HuH-7.5 (cell line): ENCODE results near the gene XYLT1.
"Not testable (repeated sequence)": the region's sequence is repeated elsewhere in the genome, so short reads cannot be mapped to it uniquely, and the experiment has no call there.

Source experiments
- DNase-seq: peaks from one replicate; pipeline ENCODE4 v3.0.0; 2011; ENCODE audit warnings: low spot score

The XYLT1 gene

GRCh38 chr16:17335406-17335805 lies 135.4 kb downstream of the XYLT1 start:
- DNase-seq: not testable (repeated sequence)

- DNase-seq: no peak
These were observed 136.7 kb downstream of the XYLT1 start for GRCh38 chr16:17334096-17334495.

- DNase-seq: no peak
These were observed 137.5 kb downstream of the XYLT1 start for GRCh38 chr16:17333229-17333628.

GRCh38 chr16:17331991-17332390 lies 138.8 kb downstream of the XYLT1 start:
- no peak for DNase-seq

GRCh38 chr16:17331071-17331607 lies 139.6 kb downstream of the XYLT1 start:
- DNase-seq: no peak

GRCh38 chr16:17330044-17330443 lies 140.7 kb downstream of the XYLT1 start:
- no peak for DNase-seq

- DNase-seq: no peak
These were observed 141.4 kb downstream of the XYLT1 start for GRCh38 chr16:17329391-17329790.

GRCh38 chr16:17328932-17329331 lies 141.8 kb downstream of the XYLT1 start:
- DNase-seq: no peak

- no peak for DNase-seq
These were observed 143.0 kb downstream of the XYLT1 start for GRCh38 chr16:17327664-17328335.

GRCh38 chr16:17325476-17326143 lies 145.2 kb downstream of the XYLT1 start:
- no peak for DNase-seq

- no peak for DNase-seq
These were observed 146.3 kb downstream of the XYLT1 start for GRCh38 chr16:17324451-17324850.

- no peak for DNase-seq
These were observed 147.6 kb downstream of the XYLT1 start for GRCh38 chr16:17323171-17323570.

- no peak for DNase-seq
These were observed 148.9 kb downstream of the XYLT1 start for GRCh38 chr16:17321824-17322223.

GRCh38 chr16:17320009-17320408 lies 150.8 kb downstream of the XYLT1 start:
- DNase-seq: no peak

GRCh38 chr16:17318238-17318637 lies 152.5 kb downstream of the XYLT1 start:
- DNase-seq: no peak

GRCh38 chr16:17316005-17316404 lies 154.8 kb downstream of the XYLT1 start:
- no peak for DNase-seq

- no peak for DNase-seq
These were observed 156.8 kb downstream of the XYLT1 start for GRCh38 chr16:17313793-17314547.

GRCh38 chr16:17313085-17313611 lies 157.6 kb downstream of the XYLT1 start:
- no peak for DNase-seq

GRCh38 chr16:17312094-17312710 lies 158.6 kb downstream of the XYLT1 start:
- no peak for DNase-seq

GRCh38 chr16:17311333-17312093 lies 159.2 kb downstream of the XYLT1 start:
- DNase-seq: no peak

- no peak for DNase-seq
These were observed 161.2 kb downstream of the XYLT1 start for GRCh38 chr16:17309510-17309909.
